Right lobe of liver (tissue), 6 donors: ENCODE results near the gene MTMR10. TPM values are rescaled to one million over a fixed set of nuclear protein-coding genes. Genes with fewer than 3 reads are reported as not detected.

Experiments
- ATAC-seq, 4 donors: fragments of 200-7000 bp; cut with Tn5 transposase; one replicate each; pipeline ENCODE4 v1.9.1; 2020; ENCODE audit warnings: mild to moderate bottlenecking in 4 of 4, moderate library complexity in 4 of 4
- DNase-seq, 3 donors: peaks; one replicate each; pipeline ENCODE4 v3.0.0-alpha.2; 2020
- H3K27ac ChIP-seq, 3 donors: fragments of 200-600 bp; one replicate each; pipeline ENCODE4 v1.8.0; 2022
- H3K27me3 ChIP-seq, 2 donors: fragments of 200-600 bp; one replicate each; pipeline ENCODE4 v1.8.0; 2022
- H3K36me3 ChIP-seq, 4 donors: fragments of 200-600 bp; sonication (generic) in 1 of 4; one replicate each; pipeline versions ENCODE4 v1.5.1 to v1.8.0; 2017 to 2022; ENCODE audit warnings: control low read depth in 1 of 4
- H3K4me1 ChIP-seq, 4 donors: fragments of 200-600 bp; sonication (generic) in 1 of 4; one replicate each; pipeline versions ENCODE4 v1.5.1 to v1.8.0; 2017 to 2022; ENCODE audit warnings: control low read depth in 1 of 4
- H3K4me3 ChIP-seq, 3 donors: fragments of 200-600 bp; one replicate each; pipeline ENCODE4 v1.8.0; 2022
- H3K9me3 ChIP-seq, 4 donors: fragments of 200-600 bp; sonication (generic) in 1 of 4; one replicate each; pipeline versions ENCODE4 v1.5.1 to v1.8.0; 2017 to 2022; ENCODE audit warnings: control low read depth in 1 of 4
- CTCF ChIP-seq, 4 donors: fragments of 200-600 bp in 3 of 4; fragments of 450-650 bp in 1 of 4; IDR thresholded peaks; one replicate each; pipeline versions ENCODE4 v1.5.1 to v1.8.0; 2016 to 2022; ENCODE audit warnings: antibody characterized with exemption in 4 of 4, mild to moderate bottlenecking in 2 of 4
- POLR2A ChIP-seq: fragments of 450-650 bp; IDR thresholded peaks from one replicate; pipeline ENCODE4 v1.6.1; 2017; ENCODE audit warnings: antibody characterized with exemption, mild to moderate bottlenecking
- WGBS: methylation state at CpG from one replicate; pipeline ENCODE4 v1.1.6; 2018; ENCODE audit warnings: low coverage, low lambda C conversion rate; ENCODE audit not compliant: insufficient coverage; ENCODE audit errors: missing lambda C conversion rate; 5-methylcytosine and 5-hydroxymethylcytosine counted together
- intact Hi-C, 2 donors: fragments of 100-400 bp; cut with DNase I; formaldehyde crosslinking; loops; one replicate each; pipeline versions ENCODE4 v1.11.2 to v1.14.1; 2022
- total RNA-seq, 6 experiments: library from RNA; depleted of rRNA in 2 of 6; stranded (reverse); fragments of >200 nt in 2 of 6; fragmentation: NEBNext Ultra II Directional in 3 of 6; extraction: Animal tissue kit (Norgen Biotek cat#: 25700) in 3 of 6; gene quantifications; one replicate each; pipeline versions ENCODE4 v1.1.0 to v1.2.4, GENCODE V29; 2016 to 2023
- donor health status: DM: no; HTN: yes; CAD: no.
- donor health status: DM: no; HTN: no; CAD: no.
- donor health status: DM: no; HTN: no; CAD: no.
- donor health status: DM: no; HTN: yes; CAD: no.
- donor health status: DM: no; HTN: yes; CAD: no.

MTMR10 gene
- total RNA-seq, 6 experiments from 2014 or later, result 16.2 to 29.1 (median 22.3) TPM

- ATAC-seq, result no peak
- H3K27ac ChIP-seq, result no peak overlapping the region
- intact Hi-C loops, result no loop called here
- peaks cover 0 to 83% (median 37%) of the 10 kb centered on the region in 4 donors for H3K36me3 ChIP-seq
- H3K27me3 ChIP-seq, result no peaks in the 10 kb centered on the region
- TF ChIP-seq CTCF (IDR thresholded peaks at IDR 0.05), result no peak
- TF ChIP-seq POLR2A, result no peak
- H3K9me3 ChIP-seq, result no peaks in the 10 kb centered on the region
- DNase-seq, result no peak
- H3K4me3 ChIP-seq, result no peak overlapping the region
- peaks cover 0 to 8% (median 3%) of the 10 kb centered on the region in 4 donors for H3K4me1 ChIP-seq
- 81% methylated on average over 10 of the region's 14 CpGs for WGBS
Measured at GRCh38 chr15:30922480-30923311, 68.7 kb downstream of the MTMR10 start.

DNA sequence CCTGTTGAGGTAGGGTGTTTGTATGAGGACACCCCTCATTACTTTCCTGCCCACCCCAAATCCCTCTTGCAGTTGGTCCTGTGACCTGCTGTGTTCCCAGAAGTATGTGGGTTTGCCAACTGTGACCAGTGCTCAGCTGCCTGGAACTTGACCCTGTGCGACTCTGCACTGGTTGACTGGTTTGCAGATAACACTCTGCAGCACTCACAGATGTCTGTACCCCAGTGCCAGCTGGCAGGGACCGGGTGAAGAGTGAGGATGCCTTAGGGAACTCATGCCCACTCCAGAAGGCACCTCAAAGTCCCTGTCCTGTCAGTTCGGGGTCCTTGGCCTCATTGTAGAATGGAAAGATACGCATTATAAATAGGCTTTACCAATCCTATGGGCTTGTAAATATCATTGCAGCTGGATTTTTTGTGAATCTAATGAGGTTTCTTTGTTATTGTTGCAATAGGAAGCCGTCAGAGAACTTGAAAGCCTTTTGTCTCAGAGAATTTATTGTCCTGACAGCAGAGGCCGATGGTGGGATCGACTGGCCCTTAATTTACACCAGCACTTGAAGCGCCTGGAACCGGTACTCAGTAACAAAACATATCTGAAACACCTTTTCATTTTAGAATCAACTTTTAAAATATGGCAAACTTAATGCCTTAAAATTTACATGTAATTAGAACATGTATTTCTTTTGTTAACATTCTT lies 69.5 kb downstream of the MTMR10 start:
- H3K36me3 ChIP-seq, result peaks cover 0 to 77% (median 34%) of the 10 kb centered on the region in 4 donors
- H3K27me3 ChIP-seq, result no peaks in the 10 kb centered on the region
- DNase-seq, result peak; percentile 46 to 74 (median 71)
- no peak for TF ChIP-seq POLR2A
- no peak for TF ChIP-seq CTCF (IDR thresholded peaks at IDR 0.05)
- peak; percentile 80 to 94 (median 92) for ATAC-seq
- intact Hi-C loops, result no loop called here
- 85% methylated on average over 6 of the region's 9 CpGs for WGBS
- no peak overlapping the region for H3K27ac ChIP-seq
- no peak overlapping the region for H3K4me3 ChIP-seq
- peaks cover 0 to 8% (median 3%) of the 10 kb centered on the region in 4 donors for H3K4me1 ChIP-seq
- H3K9me3 ChIP-seq, result no peaks in the 10 kb centered on the region

DNA sequence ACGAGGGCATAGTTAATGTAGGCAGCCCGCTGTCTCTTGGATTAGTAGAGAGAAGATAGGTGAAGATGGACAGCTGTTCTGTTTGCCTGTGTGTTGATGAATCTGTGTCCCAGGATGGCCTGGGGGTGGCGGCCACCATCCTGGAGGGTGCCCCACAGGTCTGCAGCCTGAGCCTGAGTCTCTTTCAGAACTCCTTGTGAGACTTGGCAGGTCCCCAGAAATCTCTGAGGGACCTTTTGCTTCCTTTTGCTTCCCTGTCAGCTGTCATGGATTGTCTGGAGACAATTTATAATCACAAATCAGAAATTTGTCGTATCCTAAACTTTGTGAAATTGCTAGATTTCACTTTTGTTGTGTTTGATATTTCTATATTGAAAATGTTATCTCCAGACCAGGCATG lies 70.3 kb downstream of the MTMR10 start:
- Histone ChIP-seq H3K27me3 (no peaks in the 10 kb centered on the region), H3K36me3 (peaks cover 0 to 77% (median 32%) of the 10 kb centered on the region in 4 donors), H3K9me3 (no peaks in the 10 kb centered on the region), H3K27ac (no peak overlapping the region), H3K4me3 (no peak overlapping the region), H3K4me1 (peaks cover 0 to 8% (median 3%) of the 10 kb centered on the region in 4 donors)
- WGBS, result 78% methylated on average over 1 of the region's 4 CpGs
- intact Hi-C loops, result no loop called here
- ATAC-seq, result no peak
- DNase-seq, result no peak
- TF ChIP-seq CTCF (IDR thresholded peaks at IDR 0.05) (no peak), POLR2A (no peak)

- no peaks in the 10 kb centered on the region for H3K27me3 ChIP-seq
- WGBS, result 84% methylated on average over 5 of the region's 5 CpGs
- peaks cover 0 to 8% (median 3%) of the 10 kb centered on the region in 4 donors for H3K4me1 ChIP-seq
- TF ChIP-seq POLR2A, result no peak
- no peak for TF ChIP-seq CTCF (IDR thresholded peaks at IDR 0.05)
- peaks cover 0 to 71% (median 30%) of the 10 kb centered on the region in 4 donors for H3K36me3 ChIP-seq
- intact Hi-C loops, result loop anchor here in 1 of 2 donors (10.0 kb wide), 1 partner anchor 45 kb away; no protein-coding TSS in a partner anchor
- no peak for DNase-seq
- H3K27ac ChIP-seq, result no peak overlapping the region
- no peak for ATAC-seq
- H3K4me3 ChIP-seq, result no peak overlapping the region
- no peaks in the 10 kb centered on the region for H3K9me3 ChIP-seq
Measured at GRCh38 chr15:30919877-30920550, 71.4 kb downstream of the MTMR10 start.
